Large intestine (tissue), 3 donors: Measurements from ENCODE around the gene ZCCHC24. TPM values are rescaled to one million over a fixed set of nuclear protein-coding genes. Genes with fewer than 3 reads are reported as not detected.
A peak's percentile ranks its signal among the peaks of the same experiment; 100 is the strongest.

Experiments
- DNase-seq, 2 donors: peaks; one replicate each; pipeline versions ENCODE4 v3.0.0 to v3.0.0-alpha.2; 2013
- H3K27ac ChIP-seq: one replicate; pipeline ENCODE4 v1.5.1; 2013; ENCODE audit warnings: low read length
- H3K27me3 ChIP-seq: 2 replicates; pipeline ENCODE4 v1.6.1; 2013; ENCODE audit warnings: low read length; ENCODE audit not compliant: control insufficient read depth, insufficient read depth
- H3K36me3 ChIP-seq: 2 replicates; pipeline ENCODE4 v1.6.1; 2013; ENCODE audit warnings: low read length; ENCODE audit not compliant: control insufficient read depth, insufficient read depth
- H3K4me1 ChIP-seq: one replicate; pipeline ENCODE4 v1.6.1; 2013; ENCODE audit warnings: low read length; ENCODE audit not compliant: control insufficient read depth, insufficient read depth
- H3K4me3 ChIP-seq: one replicate; pipeline ENCODE4 v1.5.1; 2013; ENCODE audit warnings: low read length
- H3K9me3 ChIP-seq: one replicate; pipeline ENCODE4 v1.6.1; 2013; ENCODE audit warnings: mild to moderate bottlenecking, low read depth, low read length, moderate library complexity; ENCODE audit not compliant: control insufficient read depth
- WGBS: methylation state at CpG from one replicate; pipeline ENCODE4 v1.1.5; 2013; ENCODE audit warnings: low lambda C conversion rate; ENCODE audit not compliant: insufficient coverage; 5-methylcytosine and 5-hydroxymethylcytosine counted together
- polyA plus RNA-seq: library from polyadenylated mRNA; unstranded; fragments of 120-200 nt; gene quantifications from one replicate; pipeline ENCODE4 v1.2.1, GENCODE V29; 2013

Gene ZCCHC24
- polyA plus RNA-seq, 1 donor = 23.8 TPM

GRCh38 chr10:79460687-79461086 lies 15.3 kb upstream of the ZCCHC24 start:
- H3K4me3 ChIP-seq = no peak overlapping the region
- 100% methylated on average over 2 of the region's 4 CpGs for WGBS
- H3K4me1 ChIP-seq = no peaks in the 10 kb centered on the region
- no peaks in the 10 kb centered on the region for H3K36me3 ChIP-seq
- no peak for DNase-seq
- no peaks in the 10 kb centered on the region for H3K9me3 ChIP-seq
- no peak overlapping the region for H3K27ac ChIP-seq
- no peaks in the 10 kb centered on the region for H3K27me3 ChIP-seq

- Histone ChIP-seq H3K9me3 (no peaks in the 10 kb centered on the region), H3K27ac (no peak overlapping the region), H3K36me3 (no peaks in the 10 kb centered on the region), H3K4me3 (no peak overlapping the region), H3K4me1 (no peaks in the 10 kb centered on the region), H3K27me3 (no peaks in the 10 kb centered on the region)
- no CpG with 5 or more reads among the region's 1 CpG for WGBS
- no peak for DNase-seq
Measured at GRCh38 chr10:79459243-79459642, 13.8 kb upstream of the ZCCHC24 start.

- H3K4me1 ChIP-seq = no peaks in the 10 kb centered on the region
- no peak for DNase-seq
- H3K36me3 ChIP-seq = no peaks in the 10 kb centered on the region
- H3K27me3 ChIP-seq = no peaks in the 10 kb centered on the region
- H3K27ac ChIP-seq = no peak overlapping the region
- 100% methylated on average over 2 of the region's 4 CpGs for WGBS
- no peak overlapping the region for H3K4me3 ChIP-seq
- no peaks in the 10 kb centered on the region for H3K9me3 ChIP-seq
Measured at GRCh38 chr10:79458483-79458882, 13.1 kb upstream of the ZCCHC24 start.

GRCh38 chr10:79457256-79457785 lies 11.9 kb upstream of the ZCCHC24 start:
- Histone ChIP-seq H3K9me3 (no peaks in the 10 kb centered on the region), H3K36me3 (no peaks in the 10 kb centered on the region), H3K4me1 (no peaks in the 10 kb centered on the region), H3K4me3 (no peak overlapping the region), H3K27ac (no peak overlapping the region), H3K27me3 (no peaks in the 10 kb centered on the region)
- WGBS = 50% methylated on average over 1 of the region's 7 CpGs
- no peak for DNase-seq

- Histone ChIP-seq H3K4me1 (no peaks in the 10 kb centered on the region), H3K9me3 (no peaks in the 10 kb centered on the region), H3K36me3 (no peaks in the 10 kb centered on the region), H3K27ac (no peak overlapping the region), H3K27me3 (no peaks in the 10 kb centered on the region), H3K4me3 (no peak overlapping the region)
- WGBS = 100% methylated on average over 1 of the region's 6 CpGs
- DNase-seq = peak in 1 of 2 donors; percentile 34
Measured at GRCh38 chr10:79454259-79454658, 8.8 kb upstream of the ZCCHC24 start.

GRCh38 chr10:79453392-79453791 lies 8.0 kb upstream of the ZCCHC24 start:
- Histone ChIP-seq H3K36me3 (no peaks in the 10 kb centered on the region), H3K4me1 (no peaks in the 10 kb centered on the region), H3K9me3 (no peaks in the 10 kb centered on the region), H3K27ac (no peak overlapping the region), H3K27me3 (peaks cover 2% of the 10 kb centered on the region), H3K4me3 (no peak overlapping the region)
- WGBS = no CpG with 5 or more reads among the region's 3 CpGs
- DNase-seq = no peak

GRCh38 chr10:79452174-79452611 lies 6.8 kb upstream of the ZCCHC24 start:
- no CpG with 5 or more reads among the region's 9 CpGs for WGBS
- no peaks in the 10 kb centered on the region for H3K9me3 ChIP-seq
- H3K4me1 ChIP-seq = no peaks in the 10 kb centered on the region
- peaks cover 3% of the 10 kb centered on the region for H3K27me3 ChIP-seq
- no peak overlapping the region for H3K27ac ChIP-seq
- no peak overlapping the region for H3K4me3 ChIP-seq
- peak in 1 of 2 donors; percentile 52 for DNase-seq
- H3K36me3 ChIP-seq = no peaks in the 10 kb centered on the region

- WGBS = 92% methylated on average over 7 of the region's 14 CpGs
- no peak for DNase-seq
- H3K9me3 ChIP-seq = peaks cover 3% of the 10 kb centered on the region
- H3K36me3 ChIP-seq = no peaks in the 10 kb centered on the region
- H3K27ac ChIP-seq = no peak overlapping the region
- H3K27me3 ChIP-seq = peaks cover 6% of the 10 kb centered on the region
- no peak overlapping the region for H3K4me3 ChIP-seq
- no peaks in the 10 kb centered on the region for H3K4me1 ChIP-seq
Measured at GRCh38 chr10:79451046-79451699, 5.7 kb upstream of the ZCCHC24 start.

GRCh38 chr10:79449181-79450146 lies 4.0 kb upstream of the ZCCHC24 start:
- Histone ChIP-seq H3K27me3 (peaks cover 9% of the 10 kb centered on the region), H3K36me3 (no peaks in the 10 kb centered on the region), H3K9me3 (peaks cover 3% of the 10 kb centered on the region), H3K4me1 (peaks cover 4% of the 10 kb centered on the region), H3K27ac (no peak overlapping the region), H3K4me3 (no peak overlapping the region)
- no peak for DNase-seq
- no CpG with 5 or more reads among the region's 5 CpGs for WGBS

- Histone ChIP-seq H3K4me1 (peaks cover 11% of the 10 kb centered on the region), H3K27ac (no peak overlapping the region), H3K4me3 (no peak overlapping the region), H3K36me3 (no peaks in the 10 kb centered on the region), H3K27me3 (peaks cover 11% of the 10 kb centered on the region), H3K9me3 (peaks cover 3% of the 10 kb centered on the region)
- WGBS = no CpG with 5 or more reads among the region's 2 CpGs
- no peak for DNase-seq
Measured at GRCh38 chr10:79448732-79449049, 3.3 kb upstream of the ZCCHC24 start.
